ENCODE data around the gene ANGPTL7. TPM values are rescaled to one million over a fixed set of nuclear protein-coding genes. Genes with fewer than 3 reads are reported as not detected.

Gene ANGPTL7
- total RNA-seq, 4 donors from 2014 or later, result 4.2 to 16.9 (median 6.9) TPM

GRCh38 chr1:11211925-11212587, 22.9 kb downstream of the ANGPTL7 start:
- Histone ChIP-seq H3K27ac (replicated peaks in 1 of 4) (no peak overlapping the region), H3K27me3 (no peaks in the 10 kb centered on the region), H3K36me3 (peaks cover 44 to 97% (median 91%) of the 10 kb centered on the region in 4 donors), H3K4me3 (no peak overlapping the region), H3K9me3 (no peaks in the 10 kb centered on the region), H3K4me1 (peaks cover 0 to 14% (median 8%) of the 10 kb centered on the region in 4 donors)
- 96% methylated on average over 12 of the region's 12 CpGs for WGBS
- TF ChIP-seq CTCF (IDR thresholded peaks at IDR 0.05), result no peak
- no peak for TF ChIP-seq POLR2AphosphoS5 (IDR thresholded peaks at IDR 0.05)
- TF ChIP-seq POLR2A (IDR thresholded peaks at IDR 0.05; ENCODE audit: low read depth), result no peak
- no peak for TF ChIP-seq EP300 (IDR thresholded peaks at IDR 0.05)
- DNase-seq (ENCODE audit: extremely low spot score), result no peak
- intact Hi-C loops (cut with DNase I), result no loop called here

GRCh38 chr1:11214698-11215380, 25.7 kb downstream of the ANGPTL7 start:
- intact Hi-C loops (cut with DNase I), result no loop called here

GRCh38 chr1:11215381-11216005, 26.3 kb downstream of the ANGPTL7 start:
- H3K27me3 ChIP-seq, result no peaks in the 10 kb centered on the region
- no peak overlapping the region for H3K27ac ChIP-seq (replicated peaks in 1 of 4)
- TF ChIP-seq EP300 (IDR thresholded peaks at IDR 0.05) (no peak), POLR2AphosphoS5 (IDR thresholded peaks at IDR 0.05) (no peak), CTCF (IDR thresholded peaks at IDR 0.05) (no peak), POLR2A (IDR thresholded peaks at IDR 0.05; ENCODE audit: low read depth) (no peak)
- H3K4me1 ChIP-seq, result no peaks in the 10 kb centered on the region
- no peak overlapping the region for H3K4me3 ChIP-seq
- WGBS, result 88% methylated on average over 2 of the region's 2 CpGs
- H3K36me3 ChIP-seq, result peaks cover 52 to 99% (median 87%) of the 10 kb centered on the region in 4 donors
- intact Hi-C loops (cut with DNase I), result no loop called here
- DNase-seq (ENCODE audit: extremely low spot score), result no peak
- no peaks in the 10 kb centered on the region for H3K9me3 ChIP-seq

More at GRCh38 chr1:11214698-11215380, 25.7 kb downstream of the ANGPTL7 start:
- TF ChIP-seq POLR2AphosphoS5 (IDR thresholded peaks at IDR 0.05) (no peak), POLR2A (IDR thresholded peaks at IDR 0.05; ENCODE audit: low read depth) (no peak), EP300 (IDR thresholded peaks at IDR 0.05) (no peak), CTCF (IDR thresholded peaks at IDR 0.05) (no peak)
- WGBS, result 68% methylated on average over 3 of the region's 3 CpGs
- H3K4me1 ChIP-seq, result no peaks in the 10 kb centered on the region
- no peak for DNase-seq (ENCODE audit: extremely low spot score)
- H3K27ac ChIP-seq (replicated peaks in 1 of 4), result no peak overlapping the region
- H3K9me3 ChIP-seq, result no peaks in the 10 kb centered on the region
- H3K36me3 ChIP-seq, result peaks cover 52 to 99% (median 91%) of the 10 kb centered on the region in 4 donors
- no peaks in the 10 kb centered on the region for H3K27me3 ChIP-seq
- no peak overlapping the region for H3K4me3 ChIP-seq

DNA sequence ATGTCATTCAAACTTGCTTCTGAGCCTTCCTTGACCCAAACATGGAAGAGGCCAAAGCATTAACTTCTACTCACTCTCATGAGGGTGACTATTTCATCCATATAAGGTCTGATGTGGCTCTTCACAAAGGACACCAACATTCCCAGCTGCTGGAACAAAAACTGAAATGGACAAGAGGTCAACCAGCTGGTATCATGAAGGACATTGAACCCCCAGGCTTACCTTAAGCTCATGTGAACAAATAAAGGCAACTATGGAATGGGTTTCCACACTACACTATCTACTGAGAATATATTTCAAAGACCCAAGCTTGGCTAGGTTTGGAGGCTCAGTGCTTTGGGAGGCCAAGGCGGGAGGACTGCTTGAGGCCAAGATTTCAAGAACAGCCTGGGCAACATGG, 26.9 kb downstream of the ANGPTL7 start:
- peaks cover 50 to 99% (median 84%) of the 10 kb centered on the region in 4 donors for H3K36me3 ChIP-seq

More for the DNA sequence above, 26.9 kb downstream of the ANGPTL7 start:
- H3K9me3 ChIP-seq, result no peaks in the 10 kb centered on the region
- no peak overlapping the region for H3K4me3 ChIP-seq
- no peak for DNase-seq (ENCODE audit: extremely low spot score)
- WGBS, result 100% methylated on average over 1 of the region's 1 CpG
- H3K27ac ChIP-seq (replicated peaks in 1 of 4), result no peak overlapping the region
- H3K4me1 ChIP-seq, result no peaks in the 10 kb centered on the region
- intact Hi-C loops (cut with DNase I), result no loop called here
- H3K27me3 ChIP-seq, result no peaks in the 10 kb centered on the region
- TF ChIP-seq CTCF (IDR thresholded peaks at IDR 0.05) (no peak), POLR2A (IDR thresholded peaks at IDR 0.05; ENCODE audit: low read depth) (no peak), EP300 (IDR thresholded peaks at IDR 0.05) (no peak), POLR2AphosphoS5 (IDR thresholded peaks at IDR 0.05) (no peak)
